T-helper 17 cell (primary cell): ENCODE data around the gene ORMDL1. TPM values are rescaled to one million over a fixed set of nuclear protein-coding genes. Genes with fewer than 3 reads are reported as not detected.

Experiments used
- ATAC-seq: fragments of 150-1000 bp; cut with Tn5 transposase; 2 replicates; pipeline ENCODE4 v1.10.0; 2021; ENCODE audit warnings: mild to moderate bottlenecking, moderate library complexity
- DNase-seq, 3 donors: peaks; one replicate each; pipeline versions ENCODE4 v3.0.0 to v3.0.0-alpha.2; 2020 to 2021
- H3K9me3 ChIP-seq: one replicate; pipeline ENCODE4 v1.7.0; 2013; ENCODE audit warnings: low read length, mild to moderate bottlenecking; ENCODE audit not compliant: control insufficient read depth, poor library complexity, severe bottlenecking
- H3K27ac Mint-ChIP-seq: one replicate; pipeline ENCODE4 v1.8.0; 2022; ENCODE audit warnings: mild to moderate bottlenecking, moderate library complexity, mixed read lengths
- H3K27me3 Mint-ChIP-seq: one replicate; pipeline ENCODE4 v1.8.0; 2022; ENCODE audit warnings: mixed read lengths
- H3K36me3 Mint-ChIP-seq: one replicate; pipeline ENCODE4 v1.8.0; 2022; ENCODE audit warnings: low read depth, mixed read lengths
- H3K4me1 Mint-ChIP-seq: one replicate; pipeline ENCODE4 v1.8.0; 2022; ENCODE audit warnings: mild to moderate bottlenecking, mixed read lengths
- H3K4me3 Mint-ChIP-seq: one replicate; pipeline ENCODE4 v1.8.0; 2022; ENCODE audit warnings: mild to moderate bottlenecking, moderate library complexity, mixed read lengths
- total RNA-seq, 4 donors: library from RNA in 2 of 4; stranded (reverse) in 2 of 4; gene quantifications; one replicate each; pipeline ENCODE4 v1.2.3 and lab custom pipeline; 2022 to 2026

The ORMDL1 gene
- total RNA-seq, 2 donors from 2014 or later, result 119 to 145 TPM

- Mint-ChIP-seq H3K4me1 (peaks cover 9% of the 10 kb centered on the region), H3K27ac (peak overlapping the region; percentile 11)
These were observed 27.7 kb downstream of the ORMDL1 start for GRCh38 chr2:189756311-189756952.

GRCh38 chr2:189751080-189751658 lies 33.0 kb downstream of the ORMDL1 start:
- DNase-seq, result peak in 1 of 3 donors; percentile 12
- Mint-ChIP-seq H3K27me3 (no peaks in the 10 kb centered on the region), H3K27ac (no peak overlapping the region), H3K36me3 (no peaks in the 10 kb centered on the region), H3K4me1 (no peaks in the 10 kb centered on the region), H3K4me3 (no peak overlapping the region)
- ATAC-seq, result peak; percentile 80
- no peaks in the 10 kb centered on the region for H3K9me3 ChIP-seq

More at GRCh38 chr2:189756311-189756952, 27.7 kb downstream of the ORMDL1 start:
- H3K9me3 ChIP-seq, result no peaks in the 10 kb centered on the region
- DNase-seq (no peak), ATAC-seq (no peak)
- Mint-ChIP-seq H3K27me3 (no peaks in the 10 kb centered on the region), H3K36me3 (peaks cover 3% of the 10 kb centered on the region), H3K4me3 (no peak overlapping the region)

- Mint-ChIP-seq H3K27ac (no peak overlapping the region), H3K36me3 (no peaks in the 10 kb centered on the region), H3K4me1 (no peaks in the 10 kb centered on the region), H3K27me3 (no peaks in the 10 kb centered on the region), H3K4me3 (no peak overlapping the region)
- no peaks in the 10 kb centered on the region for H3K9me3 ChIP-seq
- no peak for DNase-seq
- no peak for ATAC-seq
These were observed 54.7 kb downstream of the ORMDL1 start for GRCh38 chr2:189729430-189729829.

- Mint-ChIP-seq H3K27me3 (no peaks in the 10 kb centered on the region), H3K4me1 (no peaks in the 10 kb centered on the region), H3K27ac (no peak overlapping the region), H3K4me3 (no peak overlapping the region), H3K36me3 (no peaks in the 10 kb centered on the region)
- DNase-seq (no peak), ATAC-seq (no peak)
- no peaks in the 10 kb centered on the region for H3K9me3 ChIP-seq
These were observed 57.3 kb downstream of the ORMDL1 start for GRCh38 chr2:189726849-189727248.

- ATAC-seq (no peak), DNase-seq (no peak)
- no peaks in the 10 kb centered on the region for H3K9me3 ChIP-seq
- H3K4me1 Mint-ChIP-seq, result no peaks in the 10 kb centered on the region
- no peaks in the 10 kb centered on the region for H3K27me3 Mint-ChIP-seq
- H3K27ac Mint-ChIP-seq, result no peak overlapping the region
- H3K36me3 Mint-ChIP-seq, result no peaks in the 10 kb centered on the region
- H3K4me3 Mint-ChIP-seq, result no peak overlapping the region
These were observed 57.9 kb downstream of the ORMDL1 start for GRCh38 chr2:189726271-189726670.

GRCh38 chr2:189723192-189723591 lies 60.9 kb downstream of the ORMDL1 start:
- H3K27ac Mint-ChIP-seq, result no peak overlapping the region
- ATAC-seq, result no peak
- H3K27me3 Mint-ChIP-seq, result no peaks in the 10 kb centered on the region

More at GRCh38 chr2:189723192-189723591, 60.9 kb downstream of the ORMDL1 start:
- Mint-ChIP-seq H3K4me1 (no peaks in the 10 kb centered on the region), H3K4me3 (no peak overlapping the region), H3K36me3 (no peaks in the 10 kb centered on the region)
- DNase-seq, result no peak
- no peaks in the 10 kb centered on the region for H3K9me3 ChIP-seq

Other genes with a start within 250 kb of the ORMDL1 start
- gene SLC40A1, start 203.6 kb downstream of the ORMDL1 start, total RNA-seq, result 10 to 100 TPM; 30.9 to 92.7 TPM
- gene ASNSD1, start 122.9 kb downstream of the ORMDL1 start, total RNA-seq, result 10 to 100 TPM; 34.2 to 40.4 TPM
- gene ANKAR, start 109.7 kb downstream of the ORMDL1 start, total RNA-seq, result 10 to 100 TPM in 1 of 2 donors, 1 to 10 TPM in 1; 8.0 to 10.0 TPM
- 1 to 10 TPM; 4.2 to 4.3 TPM for gene OSGEPL1, start 21.5 kb downstream of the ORMDL1 start, total RNA-seq
- gene PMS1, start 111 bp upstream of the ORMDL1 start, total RNA-seq, result 10 to 100 TPM; 18.0 to 18.4 TPM